Gastroesophageal sphincter (tissue), 3 donors: ENCODE results near the gene RSF1.
"Not testable (repeated sequence)": the region's sequence is repeated elsewhere in the genome, so short reads cannot be mapped to it uniquely, and the experiment has no call there.

Experiments
- CTCF ChIP-seq, 4 experiments: fragments of 200-600 bp in 2 of 4; fragments of 450-650 bp in 2 of 4; sonication (generic) in 1 of 4; IDR thresholded peaks; one replicate each; pipeline ENCODE4 v1.5.1; 2017 to 2019; ENCODE audit warnings: antibody characterized with exemption in 4 of 4, mild to moderate bottlenecking in 2 of 4, moderate library complexity in 2 of 4
- POLR2AphosphoS5 ChIP-seq: sonication (generic); formaldehyde crosslinking; IDR thresholded peaks from one replicate; pipeline ENCODE4 v1.6.1; 2017; ENCODE audit warnings: antibody characterized with exemption

- not testable (repeated sequence) for TF ChIP-seq POLR2AphosphoS5; CTCF (IDR thresholded peaks at IDR 0.05)
Observed at GRCh38 chr11:77861444-77861843, 40.9 kb upstream of the RSF1 start.
